Measurements from ENCODE around the gene TBC1D8.

TBC1D8 gene

DNA sequence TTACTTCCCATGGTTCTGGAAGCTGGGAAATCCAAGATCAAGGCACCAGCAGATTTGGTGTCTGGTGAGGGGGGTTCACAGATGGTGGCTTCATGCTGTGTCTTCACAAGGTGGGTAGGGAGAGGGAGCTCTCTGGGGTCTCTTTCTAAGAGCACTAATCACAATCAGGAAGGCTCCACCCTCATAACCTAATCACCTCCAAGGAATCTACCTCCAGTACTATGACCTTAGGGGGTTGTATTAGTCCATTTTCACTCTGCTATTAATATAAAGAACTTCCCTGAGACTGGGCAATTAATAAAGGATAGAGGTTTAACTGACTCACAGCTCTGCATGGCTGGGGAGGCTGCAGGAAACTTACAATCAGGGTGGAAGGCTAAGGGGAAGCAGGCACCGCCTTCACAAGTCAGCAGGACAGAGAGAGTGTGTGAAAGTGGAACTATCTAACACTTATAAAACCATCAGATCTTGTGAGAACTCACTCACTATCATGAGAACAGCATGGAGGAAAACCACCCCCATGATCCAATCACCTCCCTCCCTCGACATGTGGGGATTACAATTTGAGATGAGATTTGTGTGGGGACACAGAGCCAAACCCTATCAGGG, 17.6 kb downstream of the TBC1D8 start:
- peak; percentile 24 for DNase-seq

DNA sequence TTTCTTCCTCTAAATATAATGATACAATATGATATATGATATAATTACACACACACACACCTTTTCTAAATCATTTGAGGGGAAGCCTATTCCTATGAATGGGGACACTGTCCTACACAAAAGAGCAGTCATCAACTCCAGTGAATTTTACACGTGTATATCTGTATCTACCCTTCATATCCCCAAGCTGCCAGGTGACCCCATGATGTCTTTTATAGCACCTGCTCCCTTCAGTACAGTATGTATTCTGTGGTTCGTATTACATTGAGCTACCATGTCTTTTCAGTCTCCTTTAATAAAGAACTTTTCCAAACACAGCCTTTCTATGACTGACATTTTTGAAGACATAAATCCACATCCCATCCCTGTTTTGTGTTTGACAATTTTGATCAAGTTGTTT, 19.0 kb downstream of the TBC1D8 start:
- DNase-seq = no peak

DNA sequence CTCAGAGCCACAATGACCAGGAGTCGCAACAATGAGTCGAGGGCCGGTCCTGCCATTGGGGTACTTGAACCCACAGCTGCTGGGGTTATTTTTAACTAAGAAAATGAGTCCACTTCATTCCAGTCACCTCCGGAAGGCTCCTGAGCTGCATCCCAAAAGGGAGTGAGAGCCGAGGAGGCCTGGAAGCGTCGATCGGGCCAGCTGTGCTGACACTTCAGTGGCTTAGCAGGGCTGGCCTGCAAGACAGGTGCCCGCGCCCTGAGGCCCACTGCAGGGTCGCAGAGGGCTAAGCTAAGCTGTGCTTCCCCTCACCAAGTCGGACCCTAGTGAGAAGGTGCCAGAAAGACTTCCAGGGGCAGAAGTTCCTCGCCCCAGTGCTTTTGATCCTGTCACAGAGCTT, 21.1 kb downstream of the TBC1D8 start:
- no peak for DNase-seq

DNA sequence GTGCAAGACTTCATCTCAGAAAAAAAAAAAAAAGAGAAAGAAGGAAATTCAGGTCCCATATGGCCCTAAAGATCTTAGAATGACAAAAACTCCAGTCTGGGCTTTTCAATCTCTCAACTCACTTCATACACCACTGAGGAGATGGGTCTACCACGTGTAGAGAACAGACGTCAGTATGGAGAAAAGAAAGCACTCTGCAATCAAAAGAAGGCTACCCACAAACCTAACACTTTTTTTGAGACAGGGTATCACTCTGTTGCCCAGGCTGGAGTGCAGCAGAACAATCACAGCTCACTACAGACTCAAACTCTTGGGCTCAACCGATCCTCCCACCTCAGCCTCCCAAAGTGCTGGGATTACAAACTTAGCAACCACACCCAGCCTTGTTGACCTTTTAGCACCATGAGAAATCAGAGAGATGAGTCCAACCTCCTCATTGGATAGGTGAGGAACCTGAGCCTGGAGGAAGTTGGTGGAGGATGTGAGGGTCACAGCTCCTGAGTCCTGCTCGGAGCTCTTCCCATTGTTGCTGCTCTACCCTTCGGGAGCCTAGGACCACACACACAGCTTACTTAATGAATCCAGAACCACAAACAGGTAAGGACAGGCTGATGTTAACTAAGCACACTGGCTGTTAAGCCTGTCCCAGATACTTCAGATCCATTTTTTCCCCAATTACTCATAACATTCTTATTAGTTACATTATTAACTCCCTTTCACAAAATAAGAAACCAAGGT, 23.7 kb downstream of the TBC1D8 start:
- DNase-seq = no peak

DNA sequence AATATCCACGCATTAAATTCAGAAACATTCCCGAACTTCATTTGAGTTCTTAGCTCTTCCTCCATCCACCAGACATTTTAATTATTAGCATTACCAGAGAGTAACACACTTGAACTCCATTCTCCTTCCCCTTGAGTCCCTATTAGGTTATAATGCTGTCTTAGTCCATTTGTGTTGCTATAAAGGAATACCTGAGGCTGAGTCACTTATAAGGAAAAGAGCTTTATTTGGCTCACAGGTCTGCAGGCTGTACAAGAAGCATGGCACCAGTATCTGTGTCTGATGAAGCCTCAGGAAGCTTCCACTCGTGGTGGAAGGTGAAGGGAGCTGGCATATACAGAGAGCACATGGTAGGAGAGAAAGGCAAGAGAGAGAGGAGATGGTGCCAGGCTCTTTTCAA, 25.4 kb downstream of the TBC1D8 start:
- DNase-seq = no peak

DNA sequence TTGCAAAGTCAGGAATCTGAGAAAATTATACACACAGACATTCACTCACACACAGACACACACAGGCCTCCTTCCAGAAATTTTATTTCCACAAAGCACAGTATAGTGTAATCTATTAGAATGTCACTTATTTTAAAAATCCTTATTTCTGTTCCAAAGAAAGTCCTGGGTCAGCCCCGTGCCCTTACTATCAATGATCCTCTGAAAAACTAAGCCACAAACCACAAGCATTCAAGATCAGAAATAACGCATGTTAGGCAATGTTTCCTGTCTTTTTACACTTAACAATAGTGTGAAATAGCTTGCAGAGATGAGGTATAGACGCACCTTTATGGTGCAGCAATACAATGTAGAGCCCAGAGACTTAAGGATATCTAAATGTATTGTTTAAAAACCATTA, 25.8 kb downstream of the TBC1D8 start:
- no peak for DNase-seq

DNA sequence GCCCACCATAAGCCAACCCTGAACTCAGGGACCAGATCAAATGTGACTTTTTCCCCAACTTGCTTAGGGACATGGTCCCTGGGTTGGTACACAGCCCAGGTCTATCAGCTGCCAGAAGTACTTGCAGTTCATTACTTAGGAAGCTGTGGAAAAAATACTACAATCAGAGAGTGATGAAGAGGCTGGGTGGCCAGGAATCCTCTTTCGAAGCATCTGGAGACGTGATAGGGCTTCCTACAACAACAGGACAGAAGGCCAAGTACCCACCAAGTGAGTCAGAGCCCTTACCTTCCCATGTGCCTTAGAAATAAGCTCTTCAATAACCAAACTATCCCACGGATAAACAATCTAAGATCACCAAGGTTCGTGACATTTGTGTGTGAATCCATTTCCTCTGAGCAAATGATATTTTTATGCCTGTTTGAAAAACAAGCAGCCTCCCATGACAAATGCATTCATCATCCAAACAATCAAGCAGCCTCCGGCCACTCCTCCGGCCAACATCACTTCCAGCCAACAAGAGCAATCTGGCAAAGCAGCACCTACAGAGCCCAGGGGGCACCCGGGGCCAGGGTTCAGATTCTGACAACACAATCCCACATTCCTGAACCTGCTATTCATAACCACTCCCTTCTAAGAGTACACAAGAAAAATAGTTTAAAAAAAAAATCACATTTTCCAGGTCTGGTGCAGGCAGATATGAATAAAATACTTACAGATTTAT, 26.4 kb downstream of the TBC1D8 start:
- no peak for DNase-seq

DNA sequence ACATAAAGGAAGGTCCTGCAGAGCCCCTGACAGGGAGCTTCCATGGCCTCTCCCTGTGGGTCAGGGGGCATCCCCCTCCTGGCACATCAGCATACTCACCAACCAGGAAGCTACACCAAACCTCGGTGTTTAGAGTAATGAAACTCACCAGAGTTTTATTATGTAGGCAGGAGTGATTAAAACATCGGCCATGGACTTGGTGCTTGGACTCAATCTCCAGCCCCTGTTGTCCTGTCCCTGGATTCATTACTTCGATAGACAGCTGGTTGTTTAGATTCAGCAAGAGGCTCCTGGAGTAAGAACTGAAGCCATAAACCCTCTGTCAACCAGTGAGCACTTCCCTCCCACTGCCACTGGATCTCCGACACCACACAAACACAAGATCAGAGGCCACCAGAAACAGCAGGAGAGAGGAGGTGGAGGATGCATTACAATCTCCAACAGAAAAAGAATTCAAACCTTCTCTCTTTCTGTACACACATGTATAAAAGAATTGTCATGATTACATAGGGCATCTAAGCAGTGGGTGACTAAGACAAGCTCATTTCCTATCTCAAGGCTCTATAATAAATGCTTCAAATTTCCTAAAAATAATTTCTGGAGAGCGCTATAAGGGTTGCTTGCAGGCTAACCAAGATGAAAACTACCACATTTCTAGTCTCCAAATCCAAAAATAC, 27.2 kb downstream of the TBC1D8 start:
- DNase-seq = no peak

DNA sequence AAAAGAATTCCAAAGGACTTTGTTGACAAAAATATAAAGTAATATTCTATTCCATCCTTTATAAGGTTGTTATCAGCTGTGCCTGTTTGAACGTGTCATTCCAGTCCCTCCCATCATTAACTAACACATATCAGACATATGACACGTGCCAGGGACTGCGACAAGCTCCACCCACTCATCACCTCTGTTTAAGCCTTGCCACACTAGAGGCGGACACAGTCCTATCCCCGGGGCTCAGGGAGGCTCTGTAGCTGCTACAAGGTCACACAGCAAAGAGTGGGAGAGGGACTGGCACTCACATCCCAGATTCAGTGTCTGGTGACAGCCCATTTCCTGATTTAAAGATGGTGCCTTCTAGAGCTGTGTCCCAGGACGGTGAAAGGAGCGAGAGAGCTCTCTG, 30.0 kb downstream of the TBC1D8 start:
- DNase-seq = no peak

DNA sequence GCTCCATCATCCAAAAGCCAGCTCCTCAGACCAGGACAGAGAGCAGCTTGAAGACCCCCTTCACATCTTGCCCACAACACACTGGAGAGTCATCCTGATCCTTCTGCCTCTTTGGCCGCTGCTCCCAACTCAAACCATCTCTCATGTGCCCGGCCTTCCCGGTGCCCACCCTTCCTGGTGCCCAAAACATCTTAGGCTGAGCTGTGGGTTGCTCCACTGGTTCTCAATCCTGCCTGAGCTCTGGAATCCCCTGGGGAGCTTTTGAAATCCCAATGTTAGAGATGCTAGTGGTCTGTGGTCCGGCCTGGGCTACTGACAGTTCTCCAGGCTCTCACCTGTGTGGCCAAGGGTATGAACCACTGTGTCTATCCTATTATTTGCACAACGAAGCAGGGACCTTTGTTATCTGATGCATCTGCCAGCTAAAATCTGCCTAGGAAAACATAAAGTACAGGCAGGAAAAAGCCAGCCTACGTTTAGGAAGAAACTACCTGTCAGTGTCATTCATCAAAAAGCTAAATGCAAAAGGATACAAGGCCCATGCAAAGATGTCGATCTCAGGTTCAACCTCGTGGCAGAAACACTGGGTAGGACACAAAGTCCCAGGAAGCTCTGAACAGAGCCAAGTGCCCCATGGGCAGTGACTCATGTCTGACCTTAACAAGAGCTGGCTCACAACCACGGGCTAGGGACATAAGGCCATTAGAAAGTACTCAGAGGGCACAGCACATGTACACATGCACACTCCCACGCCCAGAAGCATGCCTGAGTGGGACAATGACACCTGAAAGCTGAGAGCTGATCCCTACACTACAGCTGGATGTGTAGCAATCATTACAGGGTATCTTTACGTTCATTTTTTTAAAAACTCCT, 30.8 kb downstream of the TBC1D8 start:
- DNase-seq = no peak

DNA sequence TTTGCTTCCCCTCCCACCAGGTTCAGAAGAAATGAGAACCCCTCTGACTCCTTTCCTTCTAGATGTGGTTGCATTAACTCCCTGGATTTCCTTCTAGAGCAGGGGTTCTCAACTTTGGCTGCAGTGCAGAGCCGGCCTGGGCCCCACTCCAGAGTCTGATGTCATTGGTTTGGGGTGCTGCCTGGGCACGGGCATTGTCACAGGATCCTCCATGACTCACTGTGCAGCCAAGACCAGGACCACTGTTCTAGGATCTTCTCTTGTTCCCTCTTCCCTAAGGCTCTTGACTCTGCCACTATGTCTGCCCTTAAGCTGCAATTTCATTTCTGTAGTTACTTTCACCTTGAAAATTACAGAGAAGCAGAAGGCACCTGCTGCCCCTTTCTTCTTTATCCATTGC, 31.8 kb downstream of the TBC1D8 start:
- no peak for DNase-seq

DNA sequence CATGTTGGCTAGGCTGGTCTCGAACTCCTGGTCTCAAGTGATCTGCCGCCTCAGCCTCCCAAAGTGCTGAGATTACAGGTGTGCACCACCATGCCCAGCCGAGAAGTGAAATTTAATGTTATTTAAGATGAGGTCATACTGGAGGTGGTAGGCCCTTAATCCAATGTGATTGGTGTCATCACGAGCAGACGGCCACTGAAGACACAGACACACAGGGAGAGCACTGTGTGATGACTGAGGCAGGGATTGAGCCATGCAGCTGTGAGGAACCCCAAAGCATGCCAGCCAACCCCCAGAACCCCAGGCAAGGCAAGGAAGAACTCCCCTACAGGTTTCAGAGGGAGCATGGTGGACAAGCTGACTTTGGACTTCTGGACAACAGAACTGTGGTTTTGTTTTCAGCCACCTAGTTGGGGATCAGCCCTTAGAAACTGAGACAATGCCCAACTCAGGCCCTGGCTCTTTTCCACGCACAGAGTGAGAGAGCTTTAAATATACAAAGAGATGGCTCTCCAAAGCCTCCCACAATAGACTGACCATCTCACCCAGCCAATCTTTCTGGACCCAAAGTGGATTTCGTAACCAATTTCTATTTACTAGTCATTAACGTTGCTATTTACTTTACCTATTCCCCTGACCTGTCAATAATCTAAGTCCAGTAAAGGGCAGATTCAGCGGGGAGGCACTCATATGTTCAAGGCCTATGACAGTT, 34.2 kb downstream of the TBC1D8 start:
- DNase-seq = no peak

DNA sequence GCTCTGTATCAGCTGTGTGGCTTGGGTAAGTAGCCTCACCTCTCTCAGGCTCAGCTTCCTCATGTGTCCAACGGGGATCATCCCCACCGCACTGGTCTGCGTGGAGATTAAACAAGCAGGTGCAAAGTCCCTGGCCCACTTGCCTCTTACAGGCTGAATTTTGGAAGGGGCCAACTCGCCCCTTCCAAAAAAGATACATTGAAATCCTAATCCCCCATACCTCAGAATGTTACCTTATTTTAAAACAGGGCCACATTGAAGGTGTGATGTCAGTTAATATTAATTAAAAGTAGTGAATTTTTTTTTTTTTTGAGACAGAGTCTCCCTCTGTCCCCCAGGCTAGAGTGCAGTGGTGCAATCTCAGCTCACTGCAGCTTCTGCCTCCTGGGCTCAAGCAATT, 34.8 kb downstream of the TBC1D8 start:
- DNase-seq = peak; percentile 46

DNA sequence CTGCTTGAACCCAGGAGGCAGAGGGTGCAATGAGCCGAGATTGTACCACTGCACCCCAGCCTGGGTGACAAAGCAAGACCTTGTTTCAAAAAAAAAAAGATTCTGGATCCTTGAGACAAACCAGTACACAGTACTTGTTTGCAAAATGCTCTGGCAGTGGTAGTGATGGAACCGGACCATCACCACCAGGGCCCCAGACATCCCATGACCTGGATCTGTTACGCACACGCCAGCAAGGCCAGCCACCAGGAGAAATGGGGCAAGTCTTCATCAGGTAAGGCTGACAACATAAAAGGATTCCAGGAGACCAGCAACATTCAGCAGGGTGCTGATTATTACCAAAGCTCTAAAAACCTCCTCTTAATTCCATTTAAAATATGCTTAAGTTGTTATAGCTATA, 35.5 kb downstream of the TBC1D8 start:
- no peak for DNase-seq

DNA sequence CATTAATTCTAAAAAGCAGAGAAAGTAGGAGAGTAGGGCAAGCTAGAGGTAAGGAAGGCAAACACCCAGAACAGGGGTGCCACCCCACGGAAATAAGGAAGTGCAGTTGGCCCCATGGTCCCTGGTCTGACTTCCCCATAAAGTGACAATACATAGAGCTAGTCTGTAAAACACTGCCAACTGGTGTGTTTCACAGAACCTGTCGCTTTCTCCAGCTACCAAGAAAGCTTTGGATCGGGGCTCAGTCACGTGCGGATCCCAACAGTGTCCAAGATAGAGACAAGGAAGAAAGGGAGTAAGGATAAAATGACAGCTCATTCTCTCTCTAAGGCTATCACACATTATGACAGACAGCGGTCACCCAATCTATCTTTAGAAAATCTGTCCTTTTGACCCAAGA, 36.4 kb downstream of the TBC1D8 start:
- DNase-seq = peak; percentile 77

DNA sequence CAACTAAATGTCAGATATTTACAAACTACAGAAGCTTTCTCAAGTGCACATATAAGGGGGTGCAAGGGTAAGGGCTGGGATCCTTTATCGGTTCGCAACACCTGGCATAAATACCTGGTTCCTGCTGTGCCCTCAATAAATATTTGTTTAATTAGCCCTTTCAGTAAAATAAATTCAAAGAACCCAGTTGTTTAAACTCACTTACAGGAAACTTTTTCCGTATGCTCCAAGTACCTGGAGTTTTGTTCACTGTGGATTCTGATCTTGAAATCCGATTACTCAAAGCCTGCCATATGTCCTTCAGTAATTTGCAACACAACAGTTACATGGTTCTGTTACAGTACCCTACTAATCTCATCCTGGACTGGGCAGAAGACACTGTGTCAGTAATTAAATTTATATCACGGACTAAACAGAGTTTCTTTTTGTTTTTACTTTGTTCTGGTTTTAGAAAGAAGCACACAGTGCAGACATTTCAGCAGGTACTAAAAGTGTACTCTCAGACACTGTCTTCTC, 36.9 kb downstream of the TBC1D8 start:
- peak; percentile 94 for DNase-seq

DNA sequence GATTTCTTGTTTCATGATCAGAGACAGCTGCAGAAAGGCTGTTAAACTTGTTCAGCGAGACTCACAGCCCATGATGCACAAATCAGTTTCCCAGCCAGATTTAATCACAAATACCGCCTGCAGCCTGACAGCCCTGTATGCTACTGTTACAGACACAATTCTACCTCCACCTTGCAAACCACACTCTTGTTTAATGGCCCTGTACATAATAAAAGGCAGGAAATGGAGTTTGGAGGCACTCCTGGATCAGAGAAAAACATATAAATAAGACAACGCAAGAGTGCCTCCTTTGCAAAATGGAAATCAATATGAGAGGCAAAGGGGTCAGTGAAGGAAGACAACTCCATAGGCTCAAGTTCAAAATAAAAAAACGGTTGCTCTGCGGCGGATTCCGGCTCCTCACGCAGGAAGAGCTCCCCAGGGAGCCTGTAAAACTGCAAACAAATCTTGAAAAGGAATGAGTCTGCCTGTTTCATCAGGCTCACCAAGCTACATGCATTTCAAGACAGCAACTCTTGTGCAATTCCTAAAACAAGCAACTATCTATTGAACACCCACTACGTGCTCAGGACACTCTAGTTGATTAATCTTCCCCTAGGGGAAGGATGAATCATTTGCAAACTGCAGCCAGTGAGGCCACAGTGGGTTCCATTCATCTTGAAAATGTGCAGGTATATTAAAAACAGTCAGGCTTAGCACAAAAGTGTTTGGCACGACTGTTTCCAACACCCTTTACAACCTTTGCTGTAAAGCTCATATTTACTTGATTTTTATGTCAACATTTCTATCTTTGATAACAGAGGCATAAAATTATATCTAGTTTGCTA, 37.5 kb downstream of the TBC1D8 start:
- DNase-seq = peak; percentile 71

DNA sequence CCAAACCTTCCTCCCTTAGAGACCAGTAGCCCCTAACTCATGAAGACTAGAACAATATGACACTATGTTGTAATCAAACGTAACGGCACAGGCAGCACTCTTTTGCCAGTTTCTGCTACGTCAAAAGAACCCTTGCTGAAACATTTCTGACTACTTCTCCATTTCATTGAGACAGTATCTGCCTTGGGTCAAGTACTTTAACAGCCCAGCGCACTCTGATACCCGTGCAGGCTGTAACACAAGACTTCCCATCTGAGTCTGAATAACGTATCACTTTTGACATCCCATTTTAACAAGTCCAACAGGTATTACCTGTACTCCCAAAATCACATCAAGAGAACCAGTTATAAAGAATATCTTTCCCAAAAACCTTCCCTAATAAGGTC, 38.4 kb downstream of the TBC1D8 start:
- DNase-seq = no peak

DNA sequence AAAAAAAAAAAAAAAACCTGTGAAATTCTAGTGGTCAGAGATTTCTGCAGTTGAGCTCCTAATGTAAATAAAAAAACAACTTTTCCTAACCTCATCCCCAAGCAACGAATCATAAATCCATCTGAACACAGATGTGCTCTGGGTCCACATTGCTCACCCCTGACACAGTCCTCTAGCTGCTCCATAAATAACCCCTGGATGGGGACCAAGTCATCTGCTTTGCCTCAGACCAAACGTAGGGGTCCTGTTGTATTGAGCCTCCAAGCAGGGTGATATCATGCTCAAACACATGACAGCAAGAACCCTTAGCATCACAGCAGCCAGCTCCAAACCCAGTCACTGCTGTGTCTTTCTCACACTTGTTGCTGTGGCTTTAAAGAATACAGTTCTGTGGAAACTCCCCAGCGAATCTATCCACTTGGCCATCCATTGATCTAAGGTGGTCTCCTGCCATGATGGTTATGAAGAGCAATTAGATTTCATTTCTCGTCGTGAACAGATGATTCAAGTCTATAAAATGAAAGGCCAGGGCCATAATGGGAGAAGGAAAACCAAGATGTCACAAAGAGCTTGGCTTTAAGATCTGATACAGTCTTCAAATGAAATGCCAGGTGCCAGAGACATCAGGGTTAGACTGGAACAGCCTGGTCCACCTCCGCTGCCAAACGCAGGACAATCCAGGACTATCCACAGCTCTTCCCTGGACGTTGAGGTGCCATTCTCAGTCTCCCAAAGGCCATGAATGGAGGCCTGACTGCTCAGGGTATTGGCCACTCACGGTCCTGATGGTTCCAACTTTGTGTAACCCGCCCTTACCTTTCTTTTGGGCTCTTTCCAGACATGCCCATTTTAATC, 39.0 kb downstream of the TBC1D8 start:
- DNase-seq = no peak
